Liver (tissue), 9 donors: ENCODE results near the gene XXYLT1. TPM values are rescaled to one million over a fixed set of nuclear protein-coding genes. Genes with fewer than 3 reads are reported as not detected.

Experiments used
- DNase-seq: peaks from one replicate; pipeline ENCODE4 v3.0.0-alpha.2; 2017; ENCODE audit warnings: low spot score
- H3K27ac ChIP-seq, 2 donors: one replicate each; pipeline ENCODE4 v1.7.0; 2013; ENCODE audit warnings: inconsistent platforms in 2 of 2, low read length in 2 of 2, control low read depth in 1 of 2, low read depth in 1 of 2, mild to moderate bottlenecking in 1 of 2
- H3K27me3 ChIP-seq, 4 donors: one replicate each; pipeline versions ENCODE4 v1.6.1 to v1.7.0; 2013; ENCODE audit warnings: low read length in 3 of 4, inconsistent platforms in 1 of 4, mild to moderate bottlenecking in 1 of 4, moderate library complexity in 1 of 4; ENCODE audit not compliant: control insufficient read depth in 4 of 4, insufficient read depth in 4 of 4
- H3K36me3 ChIP-seq, 4 donors: one replicate each; pipeline versions ENCODE4 v1.6.1 to v1.7.0; 2013; ENCODE audit warnings: low read length in 3 of 4, mild to moderate bottlenecking in 3 of 4, low read depth in 1 of 4, moderate library complexity in 1 of 4; ENCODE audit not compliant: control insufficient read depth in 4 of 4, insufficient read depth in 3 of 4
- H3K4me1 ChIP-seq, 4 donors: one replicate each; pipeline versions ENCODE4 v1.6.1 to v1.7.0; 2013; ENCODE audit warnings: low read length in 3 of 4, mild to moderate bottlenecking in 3 of 4, moderate library complexity in 1 of 4; ENCODE audit not compliant: control insufficient read depth in 4 of 4, insufficient read depth in 4 of 4
- H3K4me3 ChIP-seq, 3 donors: one replicate each; pipeline versions ENCODE4 v1.6.1 to v1.7.0; 2013; ENCODE audit warnings: low read length in 3 of 3, control low read depth in 1 of 3, low read depth in 1 of 3, mild to moderate bottlenecking in 1 of 3
- H3K9ac ChIP-seq, 2 donors: one replicate each; pipeline ENCODE4 v1.7.0; 2013; ENCODE audit warnings: low read length in 2 of 2, mild to moderate bottlenecking in 2 of 2, moderate library complexity in 2 of 2, control low read depth in 1 of 2, low read depth in 1 of 2
- H3K9me3 ChIP-seq, 4 donors: one replicate each; pipeline versions ENCODE4 v1.6.1 to v1.7.0; 2013; ENCODE audit warnings: low read length in 3 of 4; ENCODE audit not compliant: control insufficient read depth in 4 of 4
- ATF3 ChIP-seq: IDR thresholded peaks from 2 replicates; pipeline ENCODE4 v1.6.1; 2016; ENCODE audit warnings: antibody characterized with exemption
- CTCF ChIP-seq: fragments of 150-350 bp; IDR thresholded peaks from 2 replicates; pipeline ENCODE4 v1.5.1; 2017; ENCODE audit warnings: improper control_type of control experiment, low read depth, low read length; ENCODE audit not compliant: missing input control
- FOXA1 ChIP-seq: IDR thresholded peaks from 2 replicates; pipeline ENCODE4 v1.6.1; 2016; ENCODE audit warnings: antibody characterized with exemption
- FOXA2 ChIP-seq: IDR thresholded peaks from 2 replicates; pipeline ENCODE4 v1.6.1; 2016; ENCODE audit warnings: antibody characterized with exemption
- GABPA ChIP-seq, 2 donors: IDR thresholded peaks in 1 of 2; conservative IDR thresholded peaks in 1 of 2; 2 replicates each; pipeline ENCODE4 v1.6.1; 2016; ENCODE audit warnings: antibody characterized with exemption in 2 of 2, mild to moderate bottlenecking in 1 of 2, moderate library complexity in 1 of 2
- HNF4A ChIP-seq, 2 donors: conservative IDR thresholded peaks; 2 replicates each; pipeline ENCODE4 v1.6.1; 2016; ENCODE audit warnings: antibody characterized with exemption in 2 of 2, mild to moderate bottlenecking in 2 of 2
- HNF4G ChIP-seq: IDR thresholded peaks from 2 replicates; pipeline ENCODE4 v1.6.1; 2016; ENCODE audit warnings: antibody characterized with exemption
- JUND ChIP-seq, 2 donors: IDR thresholded peaks; 2 replicates each; pipeline ENCODE4 v1.6.1; 2016; ENCODE audit warnings: antibody characterized with exemption in 2 of 2
- MAX ChIP-seq: IDR thresholded peaks from 2 replicates; pipeline ENCODE4 v1.6.1; 2016; ENCODE audit warnings: antibody characterized with exemption
- NR2F2 ChIP-seq: IDR thresholded peaks from 2 replicates; pipeline ENCODE4 v1.6.1; 2016; ENCODE audit warnings: antibody characterized with exemption
- RAD21 ChIP-seq, 2 donors: IDR thresholded peaks; 2 replicates each; pipeline ENCODE4 v1.6.1; 2016; ENCODE audit warnings: antibody characterized with exemption in 2 of 2, mild to moderate bottlenecking in 2 of 2
- REST ChIP-seq: IDR thresholded peaks from 2 replicates; pipeline ENCODE4 v1.6.1; 2016; ENCODE audit warnings: antibody characterized with exemption, mild to moderate bottlenecking
- RXRA ChIP-seq, 2 donors: IDR thresholded peaks; 2 replicates each; pipeline ENCODE4 v1.6.1; 2017 to 2018; ENCODE audit warnings: antibody characterized with exemption in 2 of 2, mild to moderate bottlenecking in 1 of 2
- SP1 ChIP-seq: IDR thresholded peaks from 2 replicates; pipeline ENCODE4 v1.6.1; 2018; ENCODE audit warnings: antibody characterized with exemption, mild to moderate bottlenecking
- TAF1 ChIP-seq: conservative IDR thresholded peaks from 2 replicates; pipeline ENCODE4 v1.6.1; 2016; ENCODE audit warnings: antibody characterized with exemption, mild to moderate bottlenecking
- YY1 ChIP-seq: IDR thresholded peaks from 2 replicates; pipeline ENCODE4 v1.6.1; 2016; ENCODE audit warnings: antibody characterized with exemption, mild to moderate bottlenecking
- ZBTB33 ChIP-seq: IDR thresholded peaks from 2 replicates; pipeline ENCODE4 v1.6.1; 2016; ENCODE audit warnings: antibody characterized with exemption
- WGBS: extraction: QIAGEN DNeasy Blood & Tissue Kit; methylation state at CpG from one replicate; pipeline ENCODE4 v1.1.7; 2013; 5-methylcytosine and 5-hydroxymethylcytosine counted together
- polyA plus RNA-seq, 2 donors: library from polyadenylated mRNA; stranded (reverse) in 1 of 2; unstranded in 1 of 2; fragments of 200-250 nt in 1 of 2; fragments of >200 nt in 1 of 2; fragmentation: Nextera tagmentation in 1 of 2; extraction: Ambion mirVana in 1 of 2; gene quantifications; one replicate each; pipeline versions ENCODE4 v1.2.1 to v1.2.3, GENCODE V29; 2013 to 2015
- total RNA-seq, 2 donors: library from RNA; depleted of rRNA; stranded (reverse); fragments of >200 nt; gene quantifications; one replicate each; pipeline ENCODE4 v1.2.3, GENCODE V29; 2014
- donor health status: healthy.
- donor health status: healthy.
- donor health status: healthy.
- donor health status: healthy.
- donor health status: healthy.

The XXYLT1 gene
- total and polyA plus RNA-seq, 4 donors, result 0.93 to 7.6 (median 2.8) TPM

GRCh38 chr3:195191580-195191979, 79.4 kb downstream of the XXYLT1 start:
- H3K4me1 ChIP-seq, result no peaks in the 10 kb centered on the region
- no peaks in the 10 kb centered on the region for H3K36me3 ChIP-seq
- no peak for DNase-seq
- TF ChIP-seq HNF4G (no peak), ZBTB33 (no peak), REST (no peak), MAX (no peak), TAF1 (no peak), ATF3 (no peak), RAD21 (IDR thresholded peaks at IDR 0.05) (no peak), JUND (IDR thresholded peaks at IDR 0.05) (no peak), HNF4A (conservative IDR thresholded peaks at IDR 0.05) (no peak), FOXA1 (no peak), YY1 (no peak), NR2F2 (no peak), FOXA2 (no peak), CTCF (no peak), GABPA (IDR thresholded peaks at IDR 0.05 in 1 of 2, conservative IDR thresholded peaks at IDR 0.05 in 1 of 2) (no peak), RXRA (IDR thresholded peaks at IDR 0.05) (no peak), SP1 (no peak)
- H3K9me3 ChIP-seq, result peaks cover 0 to 4% (median 0%) of the 10 kb centered on the region in 4 donors
- WGBS, result 98% methylated on average over 1 of the region's 1 CpG
- no peak overlapping the region for H3K9ac ChIP-seq
- no peak overlapping the region for H3K4me3 ChIP-seq
- no peaks in the 10 kb centered on the region for H3K27me3 ChIP-seq
- H3K27ac ChIP-seq, result no peak overlapping the region

- H3K36me3 ChIP-seq, result no peaks in the 10 kb centered on the region
- H3K27me3 ChIP-seq, result no peaks in the 10 kb centered on the region
- H3K4me1 ChIP-seq, result no peaks in the 10 kb centered on the region
- H3K4me3 ChIP-seq, result no peak overlapping the region
- peaks cover 0 to 4% (median 0%) of the 10 kb centered on the region in 4 donors for H3K9me3 ChIP-seq
- DNase-seq, result no peak
- H3K9ac ChIP-seq, result no peak overlapping the region
- H3K27ac ChIP-seq, result no peak overlapping the region
- WGBS, result 93% methylated on average over 1 of the region's 1 CpG
- no peak for TF ChIP-seq RXRA (IDR thresholded peaks at IDR 0.05)
- TF ChIP-seq RAD21 (IDR thresholded peaks at IDR 0.05), result no peak
- no peak for TF ChIP-seq REST
- no peak for TF ChIP-seq YY1
These were observed 81.1 kb downstream of the XXYLT1 start for GRCh38 chr3:195189821-195190220.
